NCI-H2171 (cell line): ENCODE measurements around the gene EPB41L5.
"Not testable (repeated sequence)": the region's sequence is repeated elsewhere in the genome, so short reads cannot be mapped to it uniquely, and the experiment has no call there.

Experiments
- DNase-seq: peaks from one replicate; lab custom pipeline; 2025; lab: John Stamatoyannopoulos, UW

EPB41L5 gene

DNA sequence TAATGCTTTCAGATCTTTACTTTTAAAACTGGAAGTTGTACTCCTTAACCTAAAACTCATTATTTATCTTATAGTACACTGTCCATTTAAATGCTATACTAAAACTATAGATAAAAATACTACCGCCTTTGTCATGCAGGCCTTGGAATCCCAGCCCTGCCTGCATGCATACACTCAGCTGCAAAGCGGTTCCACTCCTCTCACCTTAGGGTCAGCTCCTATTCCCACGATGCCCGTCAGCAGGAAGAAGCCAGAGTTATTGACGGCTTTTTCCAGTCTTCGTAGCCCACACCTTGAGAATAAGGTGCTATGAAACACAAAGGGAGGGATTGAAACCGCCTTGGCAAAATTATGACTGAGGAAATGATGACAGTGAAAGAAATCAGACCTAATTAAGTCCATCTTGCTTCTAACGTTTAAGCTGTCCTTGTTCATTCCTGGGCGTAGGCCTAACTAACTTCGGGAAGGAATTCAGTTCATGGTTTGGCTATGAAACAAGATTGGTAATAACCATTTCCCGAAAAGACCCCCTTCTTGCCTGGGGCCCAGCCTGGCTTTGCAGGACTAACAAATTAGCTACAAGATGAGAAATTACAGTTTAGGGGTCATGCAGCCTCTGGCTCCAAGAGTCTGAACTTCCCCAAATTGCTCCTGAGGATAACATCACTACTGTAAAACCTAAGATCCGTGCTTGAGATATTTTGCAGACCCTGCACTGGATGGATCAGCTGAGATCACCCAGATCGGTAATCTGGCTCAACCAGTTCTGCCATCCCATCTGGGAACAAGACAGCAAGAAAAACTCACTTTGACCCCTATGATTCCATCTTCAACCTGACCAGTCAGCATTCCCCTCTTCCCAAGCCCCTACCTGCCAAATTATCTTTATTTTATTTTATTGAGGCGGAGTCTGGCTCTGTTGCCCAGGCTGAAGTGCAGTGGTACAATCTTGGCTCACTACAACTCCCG is 17.1 kb downstream of the EPB41L5 start:
- no peak for DNase-seq

DNA sequence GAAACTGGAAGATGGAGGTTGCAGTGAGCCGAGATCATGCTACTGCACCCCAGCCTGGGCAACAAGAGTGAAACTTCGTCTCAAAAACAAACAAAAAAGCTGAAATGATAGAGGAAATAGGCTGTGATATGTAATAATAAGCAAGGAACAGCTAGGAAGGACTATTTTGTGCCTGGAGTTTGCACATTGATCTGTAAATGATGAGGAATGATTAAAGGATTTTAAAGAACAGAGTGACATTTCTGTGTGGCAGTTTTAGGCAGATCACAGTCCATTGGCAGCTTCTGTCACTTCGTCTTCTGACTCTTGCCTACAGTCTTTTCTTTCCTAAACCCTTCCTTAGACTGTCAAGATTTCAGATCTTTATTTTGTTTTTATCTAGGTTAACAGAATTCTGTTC is 19.4 kb downstream of the EPB41L5 start:
- DNase-seq = no peak

GRCh38 chr2:120034027-120034426 is 21.1 kb downstream of the EPB41L5 start:
- DNase-seq = peak; percentile 61

DNA sequence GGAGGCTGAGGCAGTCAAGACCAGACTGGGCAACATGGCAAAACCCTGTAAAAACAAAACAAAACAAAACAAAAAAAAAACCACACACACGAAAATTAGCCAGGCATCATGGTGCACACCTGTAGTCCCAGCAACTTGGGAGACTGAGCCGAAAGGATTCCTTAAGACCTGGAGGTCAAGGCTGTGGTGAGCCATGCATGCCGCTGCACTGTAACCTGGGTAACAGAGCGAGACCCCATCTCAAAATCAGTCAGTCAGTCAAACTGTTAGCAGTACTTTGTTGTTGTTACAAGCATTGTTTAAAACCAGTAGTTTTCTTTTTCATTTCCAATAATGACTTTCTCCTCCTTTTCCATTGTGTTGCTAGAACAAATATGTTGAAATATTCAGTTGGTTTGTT is 21.7 kb downstream of the EPB41L5 start:
- no peak for DNase-seq

- no peak for DNase-seq
Observed at GRCh38 chr2:120036145-120036544, 23.3 kb downstream of the EPB41L5 start.

GRCh38 chr2:120037995-120038541 is 25.2 kb downstream of the EPB41L5 start:
- DNase-seq = no peak

DNA sequence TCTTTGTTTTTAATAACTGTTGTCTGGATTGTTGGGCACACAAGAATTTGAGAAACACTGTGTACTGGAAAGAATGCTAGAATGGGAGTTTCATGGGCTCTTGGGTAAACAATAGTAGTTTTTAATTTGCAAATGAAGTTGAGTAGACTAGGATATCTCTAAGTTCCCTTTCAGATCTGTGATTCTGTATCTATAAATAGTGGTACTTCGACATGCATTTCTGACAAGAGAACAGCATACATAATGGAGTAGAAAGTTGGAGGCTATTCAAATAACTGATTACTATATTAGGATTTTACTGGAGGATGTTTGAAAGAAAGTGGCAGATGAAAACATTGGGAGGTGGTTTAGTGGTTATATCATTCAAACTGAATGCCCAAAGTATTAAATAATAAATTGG is 29.5 kb downstream of the EPB41L5 start:
- no peak for DNase-seq

DNA sequence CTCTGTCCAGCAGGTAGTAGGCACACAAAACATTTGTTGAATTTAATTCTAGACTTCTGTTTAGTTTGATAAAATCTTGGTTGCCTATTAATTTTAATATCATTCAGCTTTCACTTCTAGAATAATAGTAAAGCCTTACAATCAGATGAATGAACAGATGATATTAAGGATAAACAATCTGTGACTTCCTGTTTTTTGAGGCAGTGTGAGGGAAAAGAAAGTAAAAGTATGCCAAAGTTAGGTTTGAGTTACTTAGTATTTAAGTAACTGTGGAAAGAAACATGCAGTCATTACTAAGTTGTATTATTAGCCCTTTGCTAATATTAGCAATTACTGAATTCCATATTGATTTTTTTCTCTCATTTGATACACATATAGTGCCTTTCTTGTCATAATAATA is 31.5 kb downstream of the EPB41L5 start:
- no peak for DNase-seq

DNA sequence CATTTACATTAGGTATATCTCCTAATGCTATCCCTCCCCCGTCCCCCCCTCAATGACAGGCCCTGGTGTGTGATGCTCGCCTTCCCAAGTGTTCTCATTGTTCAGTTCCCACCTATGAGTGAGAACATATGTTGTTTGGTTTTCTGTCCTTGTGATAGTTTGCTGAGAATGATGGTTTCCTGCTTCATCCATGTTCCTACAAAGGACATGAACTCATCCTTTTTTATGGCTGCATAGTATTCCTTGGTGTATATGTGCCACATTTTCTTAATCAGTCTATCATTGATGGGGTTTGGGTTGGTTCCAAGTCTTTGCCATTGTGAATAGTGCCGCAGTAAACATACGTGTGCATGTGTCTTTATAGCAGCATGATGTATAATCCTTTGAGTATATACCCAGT is 32.9 kb downstream of the EPB41L5 start:
- not testable (repeated sequence) for DNase-seq

- not testable (repeated sequence) for DNase-seq
Observed at GRCh38 chr2:120046252-120046651, 33.4 kb downstream of the EPB41L5 start.

- no peak for DNase-seq
Observed at GRCh38 chr2:120052597-120052996, 39.7 kb downstream of the EPB41L5 start.

DNA sequence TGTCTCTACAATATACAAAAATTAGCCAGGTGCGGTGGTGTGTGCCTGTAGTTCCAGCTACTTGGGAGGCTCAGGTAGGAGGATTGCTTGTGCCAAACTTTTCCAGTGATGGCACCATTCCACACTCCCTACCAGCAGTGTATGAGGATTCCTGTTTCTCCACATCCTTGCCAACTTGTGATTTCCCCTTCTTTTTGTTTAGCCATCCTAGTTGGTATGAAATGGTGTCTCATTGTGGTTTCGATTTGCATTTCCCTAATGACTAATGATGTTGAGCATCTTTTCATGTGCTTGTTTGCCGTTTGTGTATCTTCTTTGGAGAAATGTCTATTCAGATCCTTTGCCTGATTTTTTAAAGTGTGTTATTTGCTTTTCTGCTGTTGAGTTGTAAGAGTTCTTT is 41.0 kb downstream of the EPB41L5 start:
- DNase-seq = no peak

- no peak for DNase-seq
Observed at GRCh38 chr2:120059483-120059882, 46.6 kb downstream of the EPB41L5 start.

DNA sequence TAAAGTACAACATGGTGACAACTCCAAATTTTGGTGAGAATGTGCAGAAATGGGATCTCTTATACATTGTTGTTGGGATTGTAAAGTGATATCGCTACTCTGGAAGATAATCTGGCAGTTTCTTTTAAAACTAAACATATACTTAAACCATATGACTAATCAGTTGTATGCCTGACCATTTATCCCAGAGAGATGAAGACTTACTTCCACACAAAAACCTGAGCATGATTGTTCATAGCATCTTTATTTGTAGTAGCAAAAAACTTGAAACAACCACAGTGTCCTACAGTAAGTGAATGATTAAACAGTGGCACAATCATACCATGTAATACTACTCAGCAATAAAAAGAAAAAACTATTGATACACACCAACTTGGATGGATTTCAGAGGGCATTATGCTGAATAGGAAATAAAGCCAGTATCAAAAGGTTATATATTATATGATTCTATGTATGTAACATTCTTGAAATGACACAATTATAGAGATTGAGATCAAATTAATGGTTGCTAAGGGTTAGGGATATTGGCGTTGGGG is 47.3 kb downstream of the EPB41L5 start:
- no peak for DNase-seq

- DNase-seq = no peak
Observed at GRCh38 chr2:120064664-120065063, 51.8 kb downstream of the EPB41L5 start.

- peak; percentile 17 for DNase-seq
Observed at GRCh38 chr2:120066800-120067547, 54.1 kb downstream of the EPB41L5 start.

- DNase-seq = not testable (repeated sequence)
Observed at GRCh38 chr2:120068040-120068658, 55.3 kb downstream of the EPB41L5 start.

GRCh38 chr2:120075545-120075944 is 62.7 kb downstream of the EPB41L5 start:
- no peak for DNase-seq

DNA sequence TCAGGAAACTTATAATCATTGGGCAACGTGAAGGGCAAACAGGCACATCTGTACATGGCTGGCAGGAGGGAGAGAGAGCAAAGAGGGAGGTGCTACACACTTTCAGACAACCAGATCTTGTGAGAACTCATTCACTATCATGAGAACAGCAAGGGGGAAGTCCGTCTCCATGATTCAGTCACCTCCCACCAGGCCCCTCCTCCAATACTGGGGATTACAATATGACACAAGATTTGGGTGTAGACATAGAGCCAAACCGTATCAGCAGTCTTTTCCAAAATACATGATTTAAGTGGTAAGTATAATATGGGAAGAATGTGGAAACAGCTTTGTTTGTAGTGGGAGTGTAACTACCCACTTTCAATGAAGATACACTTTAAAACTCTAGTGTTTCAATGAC is 65.0 kb downstream of the EPB41L5 start:
- DNase-seq = no peak

GRCh38 chr2:120079647-120080046 is 66.8 kb downstream of the EPB41L5 start:
- DNase-seq = no peak

GRCh38 chr2:120091436-120091835 is 78.6 kb downstream of the EPB41L5 start:
- no peak for DNase-seq

GRCh38 chr2:120094795-120095194 is 81.9 kb downstream of the EPB41L5 start:
- no peak for DNase-seq
